HG03460 (cell line): Measurements from ENCODE around the gene GALNT15.

Experiments
- ATAC-seq: cut with Tn5 transposase; IDR thresholded peaks from one replicate; pipeline ENCODE4 v1.9.1; 2021; ENCODE audit not compliant: unreplicated experiment

Gene GALNT15

DNA sequence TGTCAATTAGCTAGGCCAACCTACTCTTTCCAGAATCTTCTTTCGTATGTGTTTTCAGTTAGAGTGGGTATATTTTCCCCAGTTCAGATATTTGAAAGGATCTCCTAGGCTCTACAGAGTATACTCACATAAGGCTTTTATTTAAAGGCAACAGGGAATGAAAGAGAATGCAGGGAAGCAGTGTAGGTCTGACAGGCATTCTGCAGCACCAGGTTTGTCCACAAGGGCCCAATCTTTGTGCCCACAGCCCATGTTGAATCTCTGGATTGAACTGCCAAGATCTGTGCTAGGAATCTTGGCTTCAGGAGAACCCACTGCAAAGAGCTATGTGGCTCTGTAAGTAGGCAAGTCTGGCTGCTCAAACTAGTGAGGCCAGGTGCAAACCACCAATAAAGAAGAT lies 24.2 kb upstream of the GALNT15 start:
- ATAC-seq: no peak

DNA sequence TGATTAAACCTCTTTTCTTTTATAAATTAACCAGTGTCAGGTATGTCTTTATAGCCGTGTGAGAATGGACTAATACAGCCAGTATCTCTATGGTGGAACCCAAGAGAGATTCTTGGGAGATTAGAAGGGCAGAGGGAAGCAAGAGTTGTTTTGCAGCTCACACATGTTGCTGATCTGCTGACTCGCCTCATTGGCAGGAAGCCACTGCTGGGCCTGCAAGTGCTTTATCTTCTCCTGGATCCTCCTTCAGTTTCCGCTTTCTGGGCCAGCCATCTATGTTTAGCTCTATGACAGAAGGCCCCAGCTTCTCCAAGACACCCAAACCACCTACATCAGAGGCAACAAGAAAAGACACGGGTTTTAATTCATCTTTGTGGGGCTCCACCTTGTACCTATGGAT lies 23.4 kb upstream of the GALNT15 start:
- ATAC-seq: no peak

DNA sequence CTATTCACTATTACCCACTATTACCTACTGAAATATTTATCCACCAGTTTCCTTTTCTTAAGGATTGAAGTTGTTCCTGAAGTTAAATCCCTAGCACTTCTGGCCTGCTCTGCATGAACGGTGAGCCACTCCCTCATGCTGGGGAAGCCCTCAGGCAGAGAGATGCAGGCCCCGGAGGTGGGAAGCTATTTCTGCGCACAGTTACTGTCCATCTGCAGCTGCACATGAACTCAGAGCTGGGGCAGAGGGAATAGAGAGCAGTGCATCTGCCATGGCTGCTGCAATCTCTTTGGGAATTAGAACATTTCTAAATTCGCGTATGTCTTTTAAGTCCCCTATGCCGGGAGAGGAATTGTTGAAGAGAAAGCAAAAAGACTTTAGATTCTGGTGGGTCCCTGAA lies 6.3 kb upstream of the GALNT15 start:
- no peak for ATAC-seq

DNA sequence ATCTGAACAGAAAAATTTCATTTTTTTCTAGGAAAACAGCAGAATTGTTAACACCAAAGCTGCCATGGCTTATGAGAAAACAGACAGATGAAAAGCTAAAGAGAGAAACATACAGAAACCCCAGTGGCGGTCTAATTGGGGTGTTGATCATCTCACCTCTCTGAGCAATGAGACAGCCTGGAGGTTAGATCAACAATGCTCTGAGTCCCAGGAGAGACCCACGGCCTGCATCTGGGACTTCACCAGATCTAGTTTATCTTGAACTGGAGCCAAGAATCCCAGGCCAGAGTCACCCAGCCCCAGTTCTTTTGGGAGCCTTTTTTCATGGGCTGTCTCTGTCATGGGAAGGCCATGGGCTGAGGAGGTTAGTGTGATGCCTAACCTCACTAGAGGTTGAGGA lies 3.5 kb upstream of the GALNT15 start:
- ATAC-seq: no peak

DNA sequence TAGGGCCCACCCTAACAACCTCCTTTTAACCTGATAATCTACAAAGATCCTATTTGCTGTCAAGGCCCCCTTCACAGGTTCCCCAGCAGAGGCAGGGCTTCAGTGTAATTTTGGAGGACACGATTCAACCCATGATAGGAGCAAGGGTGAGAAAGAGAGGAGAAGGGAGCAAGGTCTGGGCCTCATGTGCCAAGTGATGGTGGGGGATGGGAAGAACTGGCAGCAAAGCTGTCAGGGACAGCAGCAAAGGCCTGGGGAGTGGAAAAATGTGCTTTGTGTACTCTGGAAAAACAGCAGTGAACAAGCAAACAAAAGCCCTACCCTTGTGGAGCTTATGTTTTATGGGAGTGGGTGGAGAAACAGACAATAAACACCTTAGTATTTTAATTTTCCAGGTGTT lies 2.7 kb upstream of the GALNT15 start:
- ATAC-seq: no peak

DNA sequence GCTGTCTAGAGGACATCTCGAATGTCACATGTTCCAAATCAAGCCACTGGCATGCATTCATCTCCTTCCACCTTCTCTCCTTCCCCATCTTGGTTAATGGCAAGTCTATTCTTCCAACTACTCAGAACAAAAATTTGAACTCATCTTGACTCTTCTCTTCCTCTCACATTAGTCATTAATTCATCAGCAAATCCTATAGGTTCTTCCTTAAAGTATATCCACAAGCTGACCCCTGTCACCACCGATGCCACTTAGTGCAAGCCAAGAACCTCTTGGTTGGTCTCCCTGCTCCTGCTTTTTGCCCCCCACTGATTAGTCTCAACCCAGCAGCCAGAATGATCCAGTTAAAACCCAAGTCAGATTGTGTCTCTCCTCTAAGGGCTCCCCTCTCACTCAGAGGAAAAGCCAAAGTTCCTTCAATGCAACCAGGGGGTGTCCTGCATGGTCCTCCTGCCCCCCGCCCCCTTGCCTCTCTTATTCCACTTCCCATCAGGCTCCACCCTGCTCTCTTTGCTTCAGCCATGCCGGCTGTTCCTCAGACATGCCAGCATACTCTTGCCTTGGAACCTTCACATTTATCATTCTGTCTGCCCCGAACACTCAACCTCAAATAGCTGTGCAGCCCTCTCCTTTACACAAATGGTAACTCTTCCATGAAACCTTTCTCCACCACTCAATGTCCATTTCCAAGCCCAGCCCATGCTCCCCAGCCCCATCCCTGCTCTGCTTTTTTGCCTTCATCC lies 1.0 kb upstream of the GALNT15 start:
- no peak for ATAC-seq

DNA sequence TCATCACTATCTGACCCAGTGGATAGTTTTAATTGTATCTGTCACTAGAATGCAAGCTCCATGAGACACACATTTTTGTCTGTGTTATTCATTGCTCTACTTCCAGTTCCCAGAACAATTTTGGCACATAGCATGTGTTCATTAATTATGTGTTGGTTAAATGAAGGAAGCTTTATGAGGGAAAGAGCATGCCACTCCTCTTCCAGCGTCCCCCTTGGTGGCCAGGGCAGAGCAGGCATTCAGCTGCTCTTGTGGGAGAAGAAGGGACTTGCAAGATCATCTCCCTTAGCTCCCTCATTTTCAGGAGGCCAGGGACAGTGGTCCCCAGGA lies 489 bp upstream of the GALNT15 start:
- ATAC-seq: no peak

DNA sequence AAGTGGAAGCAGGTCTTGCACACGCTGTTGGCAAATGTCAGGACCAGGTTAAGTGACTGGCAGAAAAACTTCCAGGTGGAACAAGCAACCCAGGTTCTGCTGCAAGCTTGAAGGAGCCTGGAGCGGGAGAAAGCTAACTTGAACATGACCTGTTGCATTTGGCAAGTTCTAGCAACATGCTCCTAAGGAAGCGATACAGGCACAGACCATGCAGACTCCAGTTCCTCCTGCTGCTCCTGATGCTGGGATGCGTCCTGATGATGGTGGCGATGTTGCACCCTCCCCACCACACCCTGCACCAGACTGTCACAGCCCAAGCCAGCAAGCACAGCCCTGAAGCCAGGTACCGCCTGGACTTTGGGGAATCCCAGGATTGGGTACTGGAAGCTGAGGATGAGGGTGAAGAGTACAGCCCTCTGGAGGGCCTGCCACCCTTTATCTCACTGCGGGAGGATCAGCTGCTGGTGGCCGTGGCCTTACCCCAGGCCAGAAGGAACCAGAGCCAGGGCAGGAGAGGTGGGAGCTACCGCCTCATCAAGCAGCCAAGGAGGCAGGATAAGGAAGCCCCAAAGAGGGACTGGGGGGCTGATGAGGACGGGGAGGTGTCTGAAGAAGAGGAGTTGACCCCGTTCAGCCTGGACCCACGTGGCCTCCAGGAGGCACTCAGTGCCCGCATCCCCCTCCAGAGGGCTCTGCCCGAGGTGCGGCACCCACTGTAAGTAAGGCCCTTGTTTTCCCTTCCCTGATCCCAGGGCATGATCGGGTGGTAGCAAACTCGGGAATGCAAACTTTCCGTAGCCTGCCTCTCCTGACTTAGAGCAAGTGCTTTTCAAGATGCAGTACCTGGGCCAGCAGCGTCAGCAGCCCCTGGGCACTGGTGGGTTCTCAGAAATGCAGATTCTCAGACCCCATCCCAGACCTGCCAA lies 759 bp downstream of the GALNT15 start:
- no peak for ATAC-seq

DNA sequence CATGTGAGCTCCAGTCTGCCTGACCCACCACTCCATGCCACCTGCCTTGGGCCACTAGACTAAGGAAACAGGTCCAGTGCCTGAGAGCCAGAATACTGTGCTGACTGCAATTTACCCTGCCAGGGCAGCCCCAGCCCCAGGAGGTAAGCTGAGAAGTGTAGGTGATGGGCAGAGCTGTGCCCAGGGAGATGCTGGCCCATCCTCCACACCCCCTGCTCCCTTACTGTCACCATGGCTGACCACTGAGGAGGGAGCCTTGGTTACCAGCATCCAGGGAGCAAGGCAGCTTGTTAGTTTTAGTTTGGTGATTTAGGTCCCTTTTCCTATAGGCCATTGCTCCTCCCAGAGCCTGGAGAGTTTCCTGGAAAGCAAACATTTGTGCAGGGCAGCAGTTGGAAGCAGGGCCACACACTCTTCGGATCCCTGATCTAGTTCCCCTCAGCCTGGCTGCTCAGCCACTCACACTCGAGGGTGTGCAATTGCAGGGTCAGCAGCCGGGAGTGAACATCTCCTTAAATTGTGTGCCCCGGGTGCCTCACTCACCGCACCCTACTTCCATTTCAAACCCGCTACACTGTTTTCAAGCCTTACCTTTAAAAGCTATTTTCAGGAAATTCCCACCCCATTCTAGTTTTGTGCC lies 2.0 kb downstream of the GALNT15 start:
- no peak for ATAC-seq

DNA sequence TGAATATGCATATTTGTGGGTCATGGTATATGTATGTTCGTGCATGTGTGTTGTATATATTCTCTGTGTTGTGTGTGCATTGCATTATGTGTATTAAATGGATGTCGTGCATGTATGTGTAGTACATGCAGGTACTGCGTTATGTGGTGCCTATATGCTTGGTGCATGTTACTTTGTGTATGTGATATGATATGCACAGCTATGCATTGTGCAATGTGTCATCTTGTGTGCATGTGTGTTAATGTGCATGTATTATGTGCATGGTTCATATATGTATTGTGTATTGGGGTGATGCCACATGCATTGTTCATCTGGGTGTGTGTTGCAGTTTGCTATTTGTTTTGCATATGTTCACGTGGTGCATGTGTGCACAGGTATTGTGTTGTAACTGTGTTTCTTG lies 2.9 kb downstream of the GALNT15 start:
- no peak for ATAC-seq

DNA sequence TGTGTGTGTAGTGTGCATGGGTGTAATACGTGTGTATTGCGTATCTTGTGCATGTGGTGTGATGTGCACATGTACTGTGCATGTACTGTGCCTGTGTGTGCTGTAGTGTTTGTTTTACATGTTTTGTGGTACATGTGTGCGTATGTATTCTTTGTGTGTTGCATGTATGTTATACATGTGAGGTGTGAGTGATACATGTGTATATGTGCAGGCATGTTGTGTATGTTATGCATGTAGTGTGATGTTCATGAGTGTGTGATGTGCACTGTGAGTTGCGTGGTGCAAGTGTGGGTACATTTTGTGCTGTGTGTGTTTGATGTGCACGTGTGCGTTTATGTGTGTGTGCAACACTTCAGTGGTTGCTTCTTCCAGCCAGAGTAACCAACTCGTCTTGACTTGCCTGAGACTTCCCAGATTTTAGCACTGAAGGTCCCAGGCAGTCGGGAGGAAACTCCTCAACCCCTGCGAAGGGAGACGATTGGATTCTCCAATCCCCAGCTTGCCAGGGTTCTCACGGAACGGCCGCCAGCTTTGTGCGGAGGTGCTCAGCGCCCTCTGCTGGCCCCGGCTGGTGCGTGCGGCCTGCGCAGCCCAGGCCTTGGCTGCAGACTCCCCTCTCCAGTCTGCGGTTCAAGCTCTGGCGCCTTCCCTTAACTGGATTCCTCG lies 3.6 kb downstream of the GALNT15 start:
- ATAC-seq: peak; percentile 54

DNA sequence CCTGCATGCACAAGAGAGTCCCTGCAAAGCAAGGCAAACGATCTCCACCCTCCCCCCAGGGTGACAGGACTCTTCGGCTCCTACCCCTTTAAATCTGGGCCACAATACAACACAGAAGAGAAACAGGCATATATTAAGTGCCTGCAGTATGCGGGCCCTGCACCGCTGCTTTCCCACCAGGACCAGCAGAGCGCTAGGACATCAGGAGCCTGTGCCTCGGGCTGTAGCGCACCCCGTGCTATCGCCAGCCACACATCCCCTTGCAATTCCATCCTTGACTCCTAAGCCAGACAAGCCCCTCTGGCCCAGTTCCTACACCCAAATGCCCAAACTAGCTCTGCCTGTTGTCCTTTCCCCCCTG lies 4.1 kb downstream of the GALNT15 start:
- ATAC-seq: no peak

DNA sequence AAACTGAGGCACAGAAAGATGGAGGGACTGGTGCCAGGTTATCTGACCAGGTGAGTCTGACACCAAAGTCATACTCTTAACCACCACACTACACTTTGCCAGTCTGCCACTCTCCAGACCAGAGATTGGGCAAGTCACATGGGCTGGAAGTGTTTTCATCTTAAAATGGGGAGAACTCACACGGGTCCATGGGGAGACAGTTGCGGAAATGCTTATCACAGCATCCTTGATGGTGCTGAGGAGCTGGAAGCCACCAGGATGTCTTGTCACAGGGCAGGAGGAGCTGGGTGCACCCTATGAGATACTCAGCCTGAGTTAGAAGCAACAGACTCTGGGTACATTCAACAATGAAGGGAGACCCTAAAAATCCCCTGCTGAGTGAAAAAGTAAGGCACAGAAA lies 4.8 kb downstream of the GALNT15 start:
- no peak for ATAC-seq

DNA sequence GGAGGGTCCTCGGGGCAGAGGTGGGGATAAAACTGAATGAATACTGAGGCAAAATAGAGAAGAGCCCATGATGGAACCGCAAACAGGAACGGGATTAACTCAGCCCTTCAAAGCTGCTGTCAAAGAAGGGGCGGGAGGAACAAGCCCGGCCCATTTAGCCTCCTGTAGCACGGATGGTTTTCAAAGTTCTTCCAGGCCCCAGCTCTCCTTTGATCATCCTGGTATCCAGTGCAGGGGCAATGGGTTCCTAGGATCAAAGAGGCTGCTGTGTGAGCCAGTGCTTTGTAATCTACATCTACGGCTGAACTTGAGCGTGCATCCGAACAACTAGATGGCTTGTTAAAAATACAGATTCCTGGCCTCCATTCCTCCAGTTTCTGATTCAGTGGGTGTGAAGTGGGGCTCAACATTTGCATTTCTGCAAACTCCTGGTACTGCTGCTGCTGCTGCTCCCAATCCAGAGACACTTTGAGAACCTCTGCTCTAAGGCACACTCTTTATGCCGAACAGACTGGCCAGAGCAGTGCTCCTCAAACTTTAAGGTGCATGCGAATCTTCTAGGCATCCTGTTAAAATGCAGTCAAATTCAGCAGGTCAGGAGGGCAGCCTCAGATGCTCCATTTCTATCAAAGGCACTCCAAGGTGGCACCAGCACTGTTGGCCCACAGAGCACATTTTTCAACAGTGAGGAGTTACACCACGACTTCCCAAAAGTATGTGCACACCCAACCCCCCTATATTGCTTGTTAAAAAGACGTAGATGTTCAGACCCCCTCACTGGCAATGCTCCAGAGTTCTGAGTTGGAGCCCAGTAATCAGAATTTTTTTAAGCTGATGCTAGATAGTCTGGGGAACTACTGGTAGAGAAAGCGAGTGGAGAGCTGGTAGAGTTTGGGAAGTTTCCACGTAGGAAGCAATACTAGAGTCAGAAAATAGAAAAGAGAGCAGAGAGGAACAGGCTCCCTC lies 5.6 kb downstream of the GALNT15 start:
- ATAC-seq: no peak

DNA sequence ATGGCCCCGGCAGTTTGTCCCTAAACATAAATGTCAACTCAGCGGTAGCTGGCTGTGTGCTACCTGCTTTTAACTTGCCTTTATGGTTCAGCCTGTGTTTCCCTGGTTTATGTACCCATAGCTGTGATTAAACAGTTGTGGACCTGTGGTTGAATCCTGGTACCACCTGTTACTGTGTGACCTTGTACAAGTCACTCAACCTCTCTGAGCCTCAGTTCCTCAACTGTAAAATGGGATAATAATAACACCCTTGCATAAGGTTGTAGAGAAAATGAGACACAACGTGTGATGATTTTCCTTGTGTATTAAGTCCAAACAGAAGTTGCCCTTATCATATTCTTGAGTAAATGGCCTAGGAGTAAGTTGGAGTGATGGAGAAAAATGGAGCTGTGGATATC lies 6.3 kb downstream of the GALNT15 start:
- no peak for ATAC-seq

DNA sequence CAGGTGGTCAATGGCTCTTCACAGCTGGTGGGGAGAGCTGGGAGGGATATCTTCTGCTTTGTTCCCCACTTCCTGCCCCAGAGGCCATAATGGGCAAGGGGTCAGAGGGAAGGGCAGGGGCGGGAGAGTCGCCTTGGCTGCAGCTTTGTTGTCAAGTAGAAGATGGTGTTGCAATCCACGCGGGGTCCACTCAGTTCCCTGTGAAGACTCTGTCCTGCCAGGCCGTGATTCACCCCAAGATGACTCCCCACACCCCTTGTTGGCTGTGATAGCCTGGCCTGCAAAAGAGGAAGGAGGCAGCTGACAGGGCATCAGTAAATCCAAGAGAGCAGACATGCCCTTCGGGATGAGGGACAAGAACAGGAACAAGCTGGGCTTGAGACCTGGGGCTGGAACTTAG lies 6.9 kb downstream of the GALNT15 start:
- ATAC-seq: no peak

DNA sequence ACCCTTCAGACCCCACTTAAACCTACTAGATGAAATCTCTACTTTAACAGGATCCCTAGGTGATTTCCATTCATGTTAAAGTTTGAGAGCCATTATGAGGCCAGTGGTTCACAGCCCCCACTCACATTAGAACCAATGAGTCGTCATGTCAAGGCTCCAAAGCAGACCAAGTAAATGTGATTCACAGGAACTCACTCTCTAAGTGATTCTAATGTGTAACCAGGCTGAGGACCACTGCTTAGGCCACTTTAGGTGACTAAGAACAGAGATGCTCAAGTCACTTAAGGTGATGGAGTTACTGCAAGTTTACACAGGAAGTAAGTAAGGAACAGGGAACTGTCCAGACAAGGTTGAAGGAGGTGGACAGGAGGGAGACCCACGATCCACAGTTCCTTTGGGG lies 7.7 kb downstream of the GALNT15 start:
- no peak for ATAC-seq

DNA sequence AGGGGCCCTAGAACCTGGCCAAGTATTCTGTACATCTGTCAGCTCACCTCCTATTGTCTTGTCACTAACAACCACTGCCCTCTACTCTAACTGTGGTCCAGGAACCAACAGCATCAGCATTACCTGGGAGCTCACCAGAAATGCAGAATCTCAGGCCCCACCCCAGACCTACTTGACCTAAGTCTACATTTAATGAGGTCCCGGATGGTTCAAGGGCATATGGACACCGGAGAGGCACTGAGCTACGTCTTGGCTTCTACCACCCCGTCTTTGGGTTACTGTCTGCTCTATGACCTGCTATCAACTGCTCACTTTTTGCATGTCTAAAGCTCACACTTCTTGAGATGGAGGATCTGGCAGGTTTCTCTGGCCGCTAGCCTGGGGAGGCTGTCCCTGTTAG lies 8.1 kb downstream of the GALNT15 start:
- no peak for ATAC-seq

DNA sequence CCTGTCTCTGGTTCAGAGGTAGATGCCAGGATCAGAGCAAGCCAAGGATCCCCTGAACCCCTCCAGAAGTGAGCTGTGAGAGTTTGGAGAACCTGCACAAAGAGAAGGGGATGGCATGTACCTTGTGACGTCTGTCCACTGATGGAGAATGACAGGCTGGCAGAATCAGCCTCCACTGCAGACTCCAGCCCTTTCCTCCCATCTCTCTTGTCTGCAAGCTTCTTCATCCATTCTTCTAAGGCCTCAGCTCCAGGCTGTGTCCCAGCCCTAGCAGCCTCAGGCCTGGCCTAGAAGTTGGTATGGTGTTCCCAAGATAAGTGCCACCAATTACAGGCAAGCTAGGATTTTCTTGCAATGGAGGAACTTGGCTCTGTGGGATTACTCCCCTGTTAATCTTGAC lies 8.6 kb downstream of the GALNT15 start:
- no peak for ATAC-seq

DNA sequence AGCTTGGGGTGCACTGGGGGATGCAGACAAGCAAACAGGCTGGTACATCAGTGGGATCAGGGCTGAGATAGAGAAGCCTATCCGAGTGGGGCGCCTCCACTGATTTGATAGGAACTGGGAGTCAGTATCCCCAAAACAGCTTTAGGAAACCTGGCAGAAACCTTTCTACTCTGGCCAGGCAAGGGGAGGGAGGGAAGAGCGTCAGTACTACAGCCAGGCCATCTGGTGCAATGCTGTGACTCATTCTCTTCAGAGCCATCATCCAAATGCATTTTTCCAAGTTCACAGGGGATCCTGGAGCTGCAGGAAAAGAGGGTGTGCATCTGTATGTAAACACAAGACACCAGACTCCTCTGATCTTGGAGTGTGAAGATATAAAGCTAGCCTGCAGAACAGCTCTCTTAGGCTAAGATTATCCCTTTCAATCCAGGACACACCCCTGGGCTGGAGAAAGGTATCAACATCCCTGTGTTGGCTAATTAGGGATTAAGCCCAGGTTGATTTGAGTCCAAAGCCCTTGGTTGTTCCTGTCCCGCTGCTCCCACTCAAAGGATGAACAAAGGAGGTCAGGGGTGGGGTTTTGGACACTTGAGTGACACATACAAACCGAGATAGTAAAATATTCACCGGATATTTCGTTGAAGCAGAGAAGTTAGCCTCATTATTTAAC lies 9.3 kb downstream of the GALNT15 start:
- ATAC-seq: no peak
